GM12891 (cell line): ENCODE measurements around the gene FAM83F.
A peak's percentile ranks its signal among the peaks of the same experiment; 100 is the strongest.

Source experiments
- DNase-seq: peaks from one replicate; pipeline ENCODE4 v3.0.0; 2011; ENCODE audit warnings: low spot score; ENCODE audit not compliant: insufficient read length
- FAIRE-seq: peaks from 2 replicates; lab custom pipeline; 2011; peaks lifted over from hg19 to GRCh38; lab: Jason Lieb, UNC
- PAX5 ChIP-seq: IDR thresholded peaks from 2 replicates; pipeline ENCODE4 v1.6.1; 2011; ENCODE audit warnings: low read length, moderate library complexity, mild to moderate bottlenecking; ENCODE audit not compliant: insufficient read depth, severe bottlenecking
- POLR2A ChIP-seq: IDR thresholded peaks from 2 replicates; pipeline ENCODE4 v1.6.1; 2011; ENCODE audit warnings: low read depth, low read length, control low read depth
- POLR2AphosphoS5 ChIP-seq: IDR thresholded peaks from 2 replicates; pipeline ENCODE4 v1.6.1; 2011; ENCODE audit warnings: low read depth, low read length, control low read depth
- POU2F2 ChIP-seq: IDR thresholded peaks from 2 replicates; pipeline ENCODE4 v1.6.1; 2011; ENCODE audit warnings: low read depth, mild to moderate bottlenecking, control low read depth, low read length, moderate library complexity
- SPI1 ChIP-seq: IDR thresholded peaks from 2 replicates; pipeline ENCODE4 v1.6.1; 2011; ENCODE audit warnings: low read depth, low read length, control low read depth
- TAF1 ChIP-seq: IDR thresholded peaks from 2 replicates; pipeline ENCODE4 v1.6.1; 2011; ENCODE audit warnings: low read depth, low read length, control low read depth

Gene FAM83F

DNA sequence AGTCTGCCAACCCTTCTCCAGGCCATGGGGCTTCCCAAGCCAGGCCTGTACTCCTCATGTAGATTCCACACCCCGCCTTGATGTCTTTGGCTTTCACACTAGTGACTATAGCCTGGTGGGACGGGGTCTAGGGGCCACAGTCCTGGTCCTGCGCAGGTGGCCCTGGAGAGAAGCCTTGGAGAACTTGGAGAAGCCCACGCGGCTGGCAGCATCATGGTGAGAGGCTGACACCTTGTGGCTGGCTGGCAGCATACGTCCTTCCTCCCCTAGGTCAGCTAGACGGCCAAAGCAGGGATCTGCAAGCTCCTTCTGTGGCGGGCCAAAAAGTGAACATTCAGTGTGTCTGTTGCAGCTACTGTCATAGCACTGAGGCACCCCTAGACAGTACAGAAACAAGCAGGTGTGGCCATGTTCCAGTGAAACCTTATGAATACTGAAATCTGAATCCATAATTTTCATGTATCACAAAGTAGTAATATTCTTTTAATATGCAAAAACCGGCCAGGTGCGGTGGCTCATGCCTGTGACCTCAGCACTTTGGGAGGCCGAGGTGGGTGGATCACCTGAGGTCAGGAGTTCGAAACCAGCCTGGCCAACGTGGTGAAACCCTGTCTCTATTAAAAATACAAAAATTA is 42.0 kb downstream of the FAM83F start:
- TF ChIP-seq PAX5 (no peak), POLR2AphosphoS5 (no peak), SPI1 (no peak), POLR2A (no peak), TAF1 (no peak), POU2F2 (no peak)
- DNase-seq (peak; percentile 54), FAIRE-seq (peak; percentile 91)

DNA sequence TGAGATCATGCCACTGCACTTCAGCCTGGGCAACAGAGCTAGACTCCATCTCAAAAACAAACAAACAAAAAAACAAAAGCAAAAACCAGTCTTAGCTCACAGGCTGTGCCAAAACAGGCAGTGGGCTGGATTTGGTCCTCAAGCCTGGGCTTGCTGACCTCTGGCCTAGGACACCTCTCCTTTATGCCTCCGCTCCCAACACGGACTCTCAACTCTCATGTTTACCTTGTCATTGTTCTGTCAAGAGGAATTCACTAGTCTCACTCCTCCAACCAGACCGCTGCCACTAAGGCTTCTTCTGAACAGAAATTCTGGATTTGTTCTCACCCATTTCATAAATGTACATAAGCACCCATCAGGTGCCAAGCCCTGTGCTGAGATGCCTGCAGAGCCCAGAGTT is 42.6 kb downstream of the FAM83F start:
- TF ChIP-seq PAX5 (no peak), TAF1 (no peak), SPI1 (no peak)

DNA sequence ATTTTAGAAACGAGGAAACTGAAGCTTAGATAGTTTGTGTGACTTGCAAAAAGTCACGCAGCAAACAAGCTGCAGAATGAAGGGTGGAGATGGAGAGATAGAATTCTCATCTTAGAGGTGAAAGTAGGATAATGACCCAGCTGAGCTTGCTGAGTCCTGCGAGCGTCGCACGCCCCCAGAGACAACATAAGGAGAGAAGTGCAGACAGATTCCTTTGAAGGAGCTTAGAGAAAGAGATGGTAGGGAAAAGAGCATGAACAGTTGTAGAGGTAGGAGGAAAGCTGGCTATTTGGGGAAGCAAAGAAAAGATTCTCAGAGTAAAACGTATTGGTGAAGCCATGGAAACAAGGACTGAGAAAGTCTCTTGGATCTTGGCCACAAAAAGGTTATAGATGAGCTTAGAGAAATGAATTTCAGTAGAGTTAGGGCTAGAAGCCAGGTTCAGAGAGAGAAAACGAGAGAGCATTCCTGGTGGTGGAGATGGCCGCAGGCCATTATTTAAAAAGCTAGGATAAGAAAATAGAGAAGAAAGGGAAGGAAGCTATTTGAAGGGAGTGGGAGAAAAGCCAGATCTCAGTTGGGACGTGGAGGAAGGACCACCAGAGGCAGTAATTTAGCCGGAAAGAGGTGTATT is 44.8 kb downstream of the FAM83F start:
- DNase-seq (no peak), FAIRE-seq (no peak)
- TF ChIP-seq POLR2A = no peak
- TF ChIP-seq SPI1 = no peak
- no peak for TF ChIP-seq POU2F2
- no peak for TF ChIP-seq POLR2AphosphoS5
- no peak for TF ChIP-seq PAX5
- TF ChIP-seq TAF1 = no peak

More for the DNA sequence above, 42.6 kb downstream of the FAM83F start:
- FAIRE-seq (no peak), DNase-seq (no peak)

DNA sequence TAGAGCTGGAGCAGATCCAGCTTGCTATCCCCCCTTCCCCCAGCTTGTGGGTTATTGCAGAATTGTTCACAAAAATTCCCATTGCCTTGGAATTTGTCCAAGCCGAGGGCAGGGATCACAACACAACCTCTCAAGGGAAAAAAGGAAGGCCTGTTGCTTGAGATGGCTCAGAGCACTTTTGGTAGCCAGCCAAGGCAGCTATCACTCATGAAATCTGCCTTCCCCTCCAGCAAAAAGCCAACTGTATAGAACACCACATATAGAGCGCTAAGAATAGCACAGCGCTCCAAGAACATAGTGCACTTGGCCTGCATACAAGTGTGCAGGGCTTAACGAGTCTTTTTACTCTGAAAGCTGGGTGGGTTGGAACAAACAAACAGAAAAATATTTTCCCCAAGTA is 46.2 kb downstream of the FAM83F start:
- DNase-seq = no peak
- no peak for FAIRE-seq

DNA sequence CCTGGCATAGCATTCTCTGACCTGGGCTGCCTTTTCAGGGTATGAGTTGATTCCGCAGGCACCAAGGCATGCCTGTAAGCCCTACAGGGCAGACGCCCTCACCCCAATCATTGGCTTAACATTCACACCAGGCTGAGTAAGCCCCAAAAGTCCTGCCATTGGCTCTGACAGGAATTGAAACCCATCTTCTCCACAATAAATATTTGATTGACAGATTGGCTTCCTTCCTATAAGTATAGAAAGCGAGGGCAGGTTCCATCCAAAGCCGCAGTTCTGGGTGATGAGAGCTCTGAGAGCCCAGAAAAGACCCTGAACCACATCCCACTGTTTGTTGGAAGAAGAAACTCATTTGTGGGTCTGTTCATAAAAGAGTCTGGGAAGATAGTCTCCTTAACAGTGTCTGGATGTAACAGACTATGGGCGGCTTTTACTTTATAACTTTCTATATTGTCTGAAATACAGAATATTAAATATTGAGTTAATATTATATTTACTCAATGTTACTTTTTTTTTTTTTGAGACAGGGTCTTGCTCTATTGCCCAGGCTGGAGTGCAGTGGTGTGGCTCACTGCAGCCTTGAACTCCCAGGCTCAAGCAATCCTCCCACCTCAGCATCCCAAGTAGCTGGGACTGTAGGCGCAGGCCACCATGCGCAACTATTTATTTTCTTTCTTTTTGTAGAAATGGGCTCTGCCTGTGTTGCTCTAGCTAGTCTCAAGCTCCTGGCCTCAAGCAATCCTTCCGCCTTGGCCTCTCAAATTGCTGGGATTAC is 46.8 kb downstream of the FAM83F start:
- FAIRE-seq (no peak), DNase-seq (no peak)
- TF ChIP-seq POU2F2 (no peak), PAX5 (no peak), SPI1 (no peak), TAF1 (no peak), POLR2AphosphoS5 (no peak), POLR2A (no peak)

More for the DNA sequence above, 46.2 kb downstream of the FAM83F start:
- TF ChIP-seq POLR2AphosphoS5 (no peak), SPI1 (no peak), POLR2A (no peak), POU2F2 (no peak), TAF1 (no peak), PAX5 (no peak)

DNA sequence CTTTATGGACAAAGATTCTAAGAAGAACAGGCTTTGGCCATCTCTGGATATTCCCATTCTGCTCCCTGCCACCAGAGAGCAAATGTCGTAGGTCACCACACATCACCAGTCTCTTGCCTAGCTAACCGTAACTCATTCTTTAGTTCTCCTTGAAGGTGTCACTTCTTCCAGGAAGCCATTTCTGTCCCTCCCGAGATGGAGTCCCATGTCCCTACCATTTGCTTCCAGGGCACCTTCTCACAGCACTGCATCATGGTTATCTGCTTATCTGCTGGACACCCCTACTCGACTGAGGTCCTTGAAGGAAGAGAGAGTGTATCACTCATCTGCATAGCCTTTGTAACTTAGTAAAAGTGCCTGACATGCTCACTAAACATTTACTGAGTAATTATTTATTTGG is 47.6 kb downstream of the FAM83F start:
- FAIRE-seq (no peak), DNase-seq (no peak)
- TF ChIP-seq POU2F2 (no peak), SPI1 (no peak), POLR2AphosphoS5 (no peak), TAF1 (no peak), POLR2A (no peak), PAX5 (no peak)

DNA sequence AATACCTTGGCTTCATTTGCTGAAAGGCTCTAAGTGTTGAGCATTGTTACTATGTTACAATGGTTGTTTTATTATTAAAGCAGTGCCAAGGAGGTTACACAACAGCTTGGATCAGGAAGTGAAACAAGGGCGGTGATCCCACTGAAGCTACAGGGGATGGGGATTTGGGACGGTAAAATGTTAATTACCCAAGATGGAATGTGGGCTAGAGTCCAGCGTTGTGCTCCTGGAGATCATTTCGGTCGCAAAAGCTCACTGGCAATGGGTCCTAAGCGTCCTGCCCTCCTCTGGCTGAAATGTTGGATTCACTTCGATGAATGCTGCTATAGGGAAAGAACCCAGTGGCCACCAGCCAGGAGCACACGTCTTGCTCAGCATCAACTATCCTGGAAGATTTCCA is 48.3 kb downstream of the FAM83F start:
- FAIRE-seq (no peak), DNase-seq (no peak)
- TF ChIP-seq POU2F2 (no peak), POLR2A (no peak), SPI1 (0 out of 2 replicates have a peak, but pooled peaks have one; percentile 3)

DNA sequence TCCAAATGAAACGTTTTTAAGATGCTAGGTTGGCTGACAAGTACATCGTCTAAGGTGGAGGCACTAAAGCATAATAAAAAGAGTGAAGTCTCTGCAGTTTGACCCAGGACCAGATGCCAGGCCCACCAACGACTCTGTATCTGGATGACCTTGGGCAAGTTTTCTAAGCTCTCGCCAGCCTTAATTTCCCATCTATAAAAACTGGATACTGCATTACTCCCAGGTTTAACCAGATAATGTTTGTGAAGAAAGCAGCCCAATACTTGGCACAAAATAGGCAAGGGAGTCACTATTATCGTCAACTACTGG is 49.0 kb downstream of the FAM83F start:
- FAIRE-seq = no peak

DNA sequence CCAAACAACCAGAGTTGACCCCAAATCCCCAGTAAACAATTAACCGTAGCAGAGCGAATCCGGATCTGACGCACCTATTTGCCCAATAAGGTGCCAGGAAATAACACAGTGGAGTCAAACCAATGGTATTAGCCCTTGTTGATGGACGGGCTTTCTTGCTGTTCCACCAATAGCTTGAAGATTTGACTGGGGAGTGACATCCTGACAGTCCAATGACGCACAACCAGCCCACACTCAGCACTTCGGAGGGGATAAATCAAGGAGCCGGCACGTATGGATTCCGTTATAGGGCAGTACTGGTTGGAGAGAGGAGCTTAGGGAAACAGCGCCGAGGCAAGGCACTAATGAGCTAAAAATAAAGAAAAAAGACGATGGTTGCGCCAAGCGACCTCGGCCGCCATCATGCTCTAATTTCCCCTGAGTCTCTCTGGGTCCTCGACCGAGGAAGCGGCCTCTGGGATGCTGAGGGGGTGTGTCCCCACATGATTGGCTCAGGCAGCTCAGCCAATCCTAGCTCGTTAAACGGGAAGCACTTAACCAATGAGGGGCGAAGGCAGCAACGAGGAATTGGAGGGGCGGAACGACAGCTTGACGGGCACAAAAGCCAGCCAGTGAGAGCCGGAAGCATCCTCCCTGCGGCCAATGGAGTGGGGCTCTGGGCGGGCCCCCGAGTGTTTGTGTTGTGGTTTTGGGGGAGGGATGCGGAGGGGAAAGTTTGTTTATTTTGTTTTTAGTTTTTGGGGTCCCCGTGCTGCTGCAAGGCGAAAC is 49.5 kb downstream of the FAM83F start:
- TF ChIP-seq SPI1 = no peak
- TF ChIP-seq PAX5 = no peak
- peak; percentile 96 for TF ChIP-seq TAF1
- TF ChIP-seq POU2F2 = peak; percentile 62
- TF ChIP-seq POLR2AphosphoS5 = peak; percentile 95
- peak; percentile 92 for TF ChIP-seq POLR2A
- DNase-seq (peak; percentile 85), FAIRE-seq (peak; percentile 100)

More for the DNA sequence above, 49.0 kb downstream of the FAM83F start:
- TF ChIP-seq POLR2A = no peak
- no peak for TF ChIP-seq POU2F2
- TF ChIP-seq PAX5 = no peak
- no peak for TF ChIP-seq SPI1
- no peak for DNase-seq
